IMR-90 (cell line): ENCODE measurements around the gene FEM1B. TPM values are rescaled to one million over a fixed set of nuclear protein-coding genes. Genes with fewer than 3 reads are reported as not detected.

Experiments used
- ATAC-seq: fragments of 200-7000 bp; cut with Tn5 transposase; 2 replicates; pipeline ENCODE4 v1.9.1; 2020; ENCODE audit warnings: low read depth, mild to moderate bottlenecking, moderate library complexity
- BruUV-seq: library from RNA; stranded (reverse); fragments of 400-500 nt; replicated peaks from 2 replicates; lab custom pipeline; 2021; lab: Mats Ljungman, UMichigan
- CTCF ChIA-PET: fragments of 300-600 bp; formaldehyde crosslinking; extraction: SDS; loops from one replicate; lab custom pipeline; 2021; ENCODE audit warnings: antibody characterized with exemption; lab: Yijun Ruan, JAX
- POLR2A ChIA-PET: fragments of 300-600 bp; sonication (Branson Sonifier 250); formaldehyde crosslinking; loops from one replicate; lab custom pipeline; 2022; ENCODE audit warnings: antibody characterized with exemption; ENCODE audit not compliant: unreplicated experiment; lab: Charles Lee
- DNase-seq: peaks from one replicate; pipeline ENCODE4 v3.0.0; 2013
- H2AFZ ChIP-seq: replicated peaks from 2 replicates; pipeline ENCODE3; 2013; ENCODE audit warnings: low read length, mild to moderate bottlenecking; ENCODE audit not compliant: poor library complexity
- H2AK5ac ChIP-seq: 2 replicates; pipeline ENCODE4 v1.6.1; 2013; ENCODE audit warnings: low read depth, low read length, inconsistent platforms
- H2AK9ac ChIP-seq: replicated peaks from 2 replicates; pipeline ENCODE3; 2013; ENCODE audit warnings: mild to moderate bottlenecking, low read depth, low read length, moderate library complexity; ENCODE audit not compliant: poor library complexity
- H2BK120ac ChIP-seq: 2 replicates; pipeline ENCODE4 v1.6.1; 2013; ENCODE audit warnings: low read depth, low read length, inconsistent platforms
- H2BK15ac ChIP-seq: 3 replicates; pipeline ENCODE4 v1.6.1; 2013; ENCODE audit warnings: low read depth, low read length, inconsistent platforms
- H2BK20ac ChIP-seq: 2 replicates; pipeline ENCODE4 v1.6.1; 2013; ENCODE audit warnings: low read depth, mild to moderate bottlenecking, inconsistent platforms, low read length, moderate library complexity
- H2BK5ac ChIP-seq: 2 replicates; pipeline ENCODE4 v1.6.1; 2013; ENCODE audit warnings: mild to moderate bottlenecking, low read depth, low read length, inconsistent platforms; ENCODE audit not compliant: poor library complexity, severe bottlenecking
- H3K14ac ChIP-seq: replicated peaks from 2 replicates; pipeline ENCODE4 v1.6.1; 2013; ENCODE audit warnings: low read depth, low read length, inconsistent platforms
- H3K18ac ChIP-seq: 2 replicates; pipeline ENCODE4 v1.6.1; 2013; ENCODE audit warnings: low read depth, low read length, control low read depth
- H3K23ac ChIP-seq: 2 replicates; pipeline ENCODE4 v1.6.1; 2013; ENCODE audit warnings: low read depth, low read length, inconsistent platforms
- H3K27ac ChIP-seq: 2 replicates; pipeline ENCODE4 v1.5.1; 2013; ENCODE audit warnings: mild to moderate bottlenecking, control low read depth, low read length; ENCODE audit not compliant: insufficient read depth
- H3K27me3 ChIP-seq: 2 replicates; pipeline ENCODE4 v1.6.1; 2013; ENCODE audit warnings: low read length; ENCODE audit not compliant: control insufficient read depth, insufficient read depth
- H3K36me3 ChIP-seq: 2 replicates; pipeline ENCODE4 v1.6.1; 2013; ENCODE audit warnings: low read length, mixed read lengths; ENCODE audit not compliant: control insufficient read depth, insufficient read depth
- H3K4ac ChIP-seq: 2 replicates; pipeline ENCODE4 v1.6.1; 2013; ENCODE audit warnings: low read depth, low read length, inconsistent platforms
- H3K4me1 ChIP-seq: 2 replicates; pipeline ENCODE4 v1.6.1; 2013; ENCODE audit warnings: low read length, mixed read lengths; ENCODE audit not compliant: control insufficient read depth, insufficient read depth
- H3K4me2 ChIP-seq: 2 replicates; pipeline ENCODE4 v1.6.1; 2013; ENCODE audit warnings: low read depth, mild to moderate bottlenecking, control low read depth, low read length, moderate library complexity
- H3K4me3 ChIP-seq: 2 replicates; pipeline ENCODE4 v1.5.1; 2013; ENCODE audit warnings: low read depth, mild to moderate bottlenecking, control low read depth, low read length, moderate library complexity; ENCODE audit not compliant: insufficient read depth
- H3K56ac ChIP-seq: 2 replicates; pipeline ENCODE4 v1.6.1; 2013; ENCODE audit warnings: low read length, inconsistent platforms; ENCODE audit not compliant: insufficient read depth; ENCODE audit errors: extremely low read depth
- H3K79me1 ChIP-seq, 2 experiments: 2 replicates each; pipeline ENCODE4 v1.6.1; 2013; ENCODE audit warnings: low read length in 2 of 2, inconsistent platforms in 1 of 2, low read depth in 1 of 2
- H3K9ac ChIP-seq: 2 replicates; pipeline ENCODE4 v1.6.1; 2013; ENCODE audit warnings: low read depth, low read length, control low read depth
- H3K9me1 ChIP-seq: 2 replicates; pipeline ENCODE4 v1.6.1; 2013; ENCODE audit warnings: low read length, inconsistent platforms; ENCODE audit not compliant: insufficient read depth
- H3K9me3 ChIP-seq: 2 replicates; pipeline ENCODE4 v1.6.1; 2013; ENCODE audit warnings: low read length; ENCODE audit not compliant: control insufficient read depth, insufficient read depth
- H4K20me1 ChIP-seq: 2 replicates; pipeline ENCODE4 v1.6.1; 2013; ENCODE audit warnings: low read length, inconsistent platforms; ENCODE audit not compliant: insufficient read depth
- H4K5ac ChIP-seq: 2 replicates; pipeline ENCODE4 v1.6.1; 2013; ENCODE audit warnings: mild to moderate bottlenecking, low read depth, low read length, control low read depth
- H4K8ac ChIP-seq, 2 experiments: 2 replicates each; pipeline ENCODE4 v1.6.1; 2013; ENCODE audit warnings: low read depth in 2 of 2, low read length in 2 of 2, control low read depth in 1 of 2, inconsistent platforms in 1 of 2
- H4K91ac ChIP-seq: 2 replicates; pipeline ENCODE4 v1.6.1; 2013; ENCODE audit warnings: low read depth, low read length, inconsistent platforms; ENCODE audit not compliant: insufficient read depth
- POLR2A ChIP-seq: IDR thresholded peaks from 2 replicates; pipeline ENCODE4 v1.6.1; 2012; ENCODE audit warnings: mild to moderate bottlenecking, low read depth, low read length
- SMC3 ChIP-seq: fragments of 150-350 bp; IDR thresholded peaks from 2 replicates; pipeline ENCODE4 v1.6.1; 2016; ENCODE audit warnings: low read depth, mild to moderate bottlenecking, antibody characterized with exemption, low read length, moderate library complexity
- WGBS, 2 experiments: methylation state at CpG; one replicate each; pipeline versions ENCODE4 v1.1.5 to v1.1.7; 2013; ENCODE audit warnings: missing lambda C conversion rate in 2 of 2; ENCODE audit not compliant: insufficient read length in 1 of 2; ENCODE audit errors: extremely low coverage in 2 of 2; 5-methylcytosine and 5-hydroxymethylcytosine counted together
- dilution Hi-C: fragments of 300-500 bp; cut with HindIII; formaldehyde crosslinking; loops from one replicate; pipeline ENCODE4 v1.14.3; 2018; ENCODE audit warnings: low sequenced_read_pairs; ENCODE audit not compliant: unreplicated experiment
- in situ Hi-C: fragments of 300-500 bp; cut with MboI; formaldehyde crosslinking; loops from 3 replicates; pipeline ENCODE4 v1.14.3; 2019; ENCODE audit warnings: low sequenced_read_pairs, inconsistent platforms, mixed read lengths
- intact Hi-C: fragments of 100-400 bp; cut with micrococcal nuclease; formaldehyde crosslinking; loops from 2 replicates; pipeline ENCODE4 v1.10.0; 2022
- polyA plus RNA-seq, 3 experiments: library from polyadenylated mRNA; depleted of rRNA; stranded (reverse); fragments of >200 nt; gene quantifications; 2 replicates each; pipeline ENCODE4 v1.2.3, GENCODE V29; 2012; ENCODE audit warnings: low replicate concordance in 1 of 3
- total RNA-seq: library from RNA; depleted of rRNA; stranded (reverse); fragments of >200 nt; gene quantifications from 2 replicates; pipeline ENCODE4 v1.2.3, GENCODE V29; 2012

FEM1B gene
- total and polyA plus RNA-seq, 2 of the 4 experiments (the other 2 are of a cell fraction): 16.9 to 51.4 TPM

GRCh38 chr15:68300115-68300940, 22.8 kb downstream of the FEM1B start (continued):
- no peak for TF ChIP-seq SMC3

GRCh38 chr15:68301301-68301700, 23.8 kb downstream of the FEM1B start:
- ATAC-seq (no peak), DNase-seq (no peak)
- ChIA-PET POLR2A (no interaction called here), CTCF (no interaction called here)
- no peaks in the 10 kb centered on the region for H3K27me3 ChIP-seq
- H4K5ac ChIP-seq: no peak overlapping the region
- 100% methylated on average over 4 of the region's 8 CpGs; no CpG with 5 or more reads in 1 of the 2 experiments for WGBS, 2 experiments
- H4K8ac ChIP-seq: no peak overlapping the region
- no peak overlapping the region for H3K4me2 ChIP-seq
- H3K9me3 ChIP-seq: no peaks in the 10 kb centered on the region
- dilution Hi-C loops (no loop called here), intact Hi-C loops (loop anchor here (10.0 kb wide), 1 partner anchor 514 kb away; no protein-coding TSS in a partner anchor), in situ Hi-C loops (loop anchor here (5.0 to 10.0 kb wide), 2 partner anchors 251 to 574 kb away; no protein-coding TSS in a partner anchor)
- H3K4me1 ChIP-seq: peaks cover 5% of the 10 kb centered on the region
- no peak overlapping the region for H3K18ac ChIP-seq
- no peak overlapping the region for H2BK15ac ChIP-seq
- no peak overlapping the region for H2BK5ac ChIP-seq
- no peak overlapping the region for H3K23ac ChIP-seq
- H3K14ac ChIP-seq: no peak overlapping the region
- no peak overlapping the region for H3K56ac ChIP-seq
- H2AK5ac ChIP-seq: no peak overlapping the region
- no peak overlapping the region for H3K9ac ChIP-seq
- no peak overlapping the region for H4K91ac ChIP-seq
- H2AFZ ChIP-seq: no peak overlapping the region
- no peak overlapping the region for H2AK9ac ChIP-seq
- H3K4ac ChIP-seq: no peak overlapping the region
- no TSS peak for BruUV-seq
- H2BK20ac ChIP-seq: no peak overlapping the region
- H3K36me3 ChIP-seq: peaks cover 16% of the 10 kb centered on the region
- H2BK120ac ChIP-seq: no peak overlapping the region
- peaks cover 5% of the 10 kb centered on the region; the same call in 1 of the 2 replicates for H3K9me1 ChIP-seq
- peaks cover 9 to 14% of the 10 kb centered on the region in 2 experiments for H3K79me1 ChIP-seq
- no peak for TF ChIP-seq POLR2A
- no peak overlapping the region for H3K27ac ChIP-seq
- no peaks in the 10 kb centered on the region for H4K20me1 ChIP-seq
- H3K4me3 ChIP-seq: no peak overlapping the region
